COLO668 (cell line): Measurements from ENCODE around the gene ETNPPL.

Source experiments
- DNase-seq: peaks from one replicate; lab custom pipeline; 2025; ENCODE audit not compliant: unreplicated experiment; lab: John Stamatoyannopoulos, UW

The ETNPPL gene

GRCh38 chr4:108700081-108700757, 62.6 kb downstream of the ETNPPL start:
- no peak for DNase-seq

GRCh38 chr4:108696160-108696559, 66.7 kb downstream of the ETNPPL start:
- no peak for DNase-seq

- no peak for DNase-seq
These were observed 67.8 kb downstream of the ETNPPL start for GRCh38 chr4:108695062-108695461.

- DNase-seq = no peak
These were observed 68.4 kb downstream of the ETNPPL start for GRCh38 chr4:108694423-108694822.

- DNase-seq = no peak
These were observed 69.0 kb downstream of the ETNPPL start for GRCh38 chr4:108693819-108694218.

- no peak for DNase-seq
These were observed 69.6 kb downstream of the ETNPPL start for GRCh38 chr4:108693211-108693610.
